GM19468 (cell line): ENCODE results near the gene GNMT.
"Not testable (repeated sequence)": the region's sequence is repeated elsewhere in the genome, so short reads cannot be mapped to it uniquely, and the experiment has no call there.

Experiments used
- ATAC-seq: cut with Tn5 transposase; IDR thresholded peaks from one replicate; pipeline ENCODE4 v1.9.1; 2021; ENCODE audit warnings: mild to moderate bottlenecking, moderate library complexity, moderate number of reproducible peaks; ENCODE audit not compliant: unreplicated experiment; ENCODE audit errors: extremely low read depth

GNMT gene

DNA sequence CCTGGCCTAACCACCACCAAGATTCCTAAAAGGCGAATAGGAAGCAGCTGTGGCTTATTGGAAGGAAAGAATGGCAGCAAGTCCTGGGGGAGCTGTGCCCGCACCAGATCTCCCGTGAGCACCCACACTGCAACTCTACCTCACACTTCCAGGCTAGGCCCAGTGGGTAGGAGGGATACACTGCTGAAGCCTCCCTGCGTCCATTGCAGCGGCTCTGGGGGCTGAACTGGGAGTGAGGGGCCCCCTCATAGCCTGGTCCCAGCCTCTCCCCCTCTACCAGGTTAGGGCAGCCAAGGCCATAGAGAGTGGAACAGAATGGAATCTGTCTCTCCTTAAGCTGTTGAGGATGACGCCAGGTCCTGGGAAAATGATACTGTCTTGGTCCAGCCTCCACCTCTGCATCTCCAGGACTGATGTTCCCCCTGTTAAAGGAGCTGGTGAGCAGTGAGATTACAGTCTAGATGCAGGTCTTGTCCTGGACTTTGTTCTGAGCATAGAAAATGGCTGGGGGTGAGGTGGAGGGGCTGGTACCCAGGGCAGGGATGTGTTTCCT, 20.0 kb upstream of the GNMT start:
- no peak for ATAC-seq

DNA sequence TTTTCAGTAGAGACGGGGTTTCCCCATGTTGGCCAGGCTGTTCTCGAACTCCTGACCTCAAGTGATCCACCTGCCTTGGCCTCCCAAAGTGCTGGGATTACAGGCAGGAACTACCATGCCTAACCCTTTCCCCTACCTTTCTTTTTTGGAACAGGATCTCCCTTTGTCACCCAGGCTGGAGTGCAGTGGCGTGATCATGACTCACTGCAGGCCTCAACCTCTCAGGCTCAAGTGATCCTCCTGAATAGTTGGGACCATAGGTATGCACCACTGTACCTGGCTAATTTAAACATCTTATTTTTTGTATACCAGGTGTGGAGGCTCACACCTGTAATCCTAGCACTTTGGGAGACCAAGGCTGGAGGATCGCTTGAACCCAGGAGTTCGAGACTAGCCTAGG, 19.2 kb upstream of the GNMT start:
- ATAC-seq = not testable (repeated sequence)

DNA sequence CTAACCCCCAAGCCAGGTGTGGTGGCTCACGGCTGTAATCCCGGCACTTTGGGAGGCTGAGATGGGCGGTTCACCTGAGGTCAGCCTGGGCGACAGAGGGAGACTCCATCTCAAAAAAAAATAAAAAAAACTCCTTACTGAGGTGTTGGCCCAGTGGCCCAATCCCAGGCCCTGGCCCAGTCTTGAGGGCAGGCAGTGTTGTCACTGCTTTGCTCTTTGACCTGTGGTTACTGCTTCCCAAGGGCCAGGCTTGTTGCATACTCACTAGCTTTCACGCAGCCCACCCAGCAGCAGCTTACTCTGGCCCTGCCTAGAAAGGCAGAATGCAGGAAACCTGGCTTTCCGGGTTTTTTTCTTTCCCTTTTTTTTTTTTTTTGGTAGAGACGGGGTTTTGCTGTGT, 18.1 kb upstream of the GNMT start:
- ATAC-seq = no peak

DNA sequence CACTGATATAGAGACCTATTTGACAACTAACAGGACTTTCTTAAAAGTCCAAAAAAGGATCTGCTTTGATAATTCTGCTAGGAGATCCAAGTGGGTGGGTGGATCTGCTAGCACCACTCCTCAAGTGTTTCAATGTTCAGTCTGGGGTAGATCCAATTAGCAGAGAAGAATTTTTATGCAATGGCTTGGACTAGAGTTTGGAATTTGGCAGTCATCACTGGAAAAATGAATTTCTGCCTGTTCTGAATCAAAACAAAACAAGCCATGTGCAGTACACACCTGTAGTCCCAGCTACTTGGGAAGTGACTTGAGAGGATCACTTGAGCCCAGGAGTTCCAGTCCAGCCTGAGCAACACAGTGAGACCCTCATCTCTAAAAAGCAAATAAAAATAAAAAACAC, 12.6 kb upstream of the GNMT start:
- ATAC-seq = no peak

DNA sequence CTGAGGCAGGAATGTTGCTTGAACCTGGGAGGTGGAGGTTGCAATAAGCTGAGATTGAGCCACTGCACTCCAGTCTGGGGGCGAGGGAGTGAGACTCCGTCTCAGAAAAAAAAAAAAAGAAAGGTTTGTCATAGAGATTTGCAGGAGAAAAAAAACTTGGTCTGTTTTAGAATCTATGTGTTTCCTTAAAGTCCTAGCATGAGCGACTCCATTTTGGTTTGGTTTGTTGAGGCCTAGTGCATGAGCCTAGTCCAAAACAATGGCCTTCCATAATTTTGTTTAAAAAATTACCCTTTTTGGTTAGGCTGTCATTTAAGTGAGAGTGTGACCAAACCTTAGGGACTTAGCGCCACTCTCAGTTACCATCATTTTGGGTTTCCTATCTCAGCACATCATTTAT, 8.2 kb upstream of the GNMT start:
- ATAC-seq = no peak

DNA sequence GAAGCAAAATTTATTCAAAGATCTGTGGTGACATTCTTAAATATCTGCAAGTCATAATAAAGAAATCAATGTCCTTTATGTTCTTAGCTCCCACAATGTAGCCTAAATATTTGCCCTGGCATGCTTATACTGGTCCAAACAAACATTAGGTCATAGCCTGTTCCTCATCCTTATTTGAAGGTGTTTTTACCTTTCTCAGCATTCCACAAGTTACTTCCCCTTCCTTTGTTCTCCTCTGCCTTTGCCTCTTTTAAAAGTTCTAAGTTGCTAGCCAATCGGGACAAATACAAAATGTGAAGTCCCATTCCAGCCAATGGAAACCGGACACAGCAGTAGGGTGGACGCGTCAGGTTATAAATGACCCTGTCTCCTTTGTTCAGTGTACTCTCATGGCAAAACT, 6.1 kb upstream of the GNMT start:
- ATAC-seq = not testable (repeated sequence)

DNA sequence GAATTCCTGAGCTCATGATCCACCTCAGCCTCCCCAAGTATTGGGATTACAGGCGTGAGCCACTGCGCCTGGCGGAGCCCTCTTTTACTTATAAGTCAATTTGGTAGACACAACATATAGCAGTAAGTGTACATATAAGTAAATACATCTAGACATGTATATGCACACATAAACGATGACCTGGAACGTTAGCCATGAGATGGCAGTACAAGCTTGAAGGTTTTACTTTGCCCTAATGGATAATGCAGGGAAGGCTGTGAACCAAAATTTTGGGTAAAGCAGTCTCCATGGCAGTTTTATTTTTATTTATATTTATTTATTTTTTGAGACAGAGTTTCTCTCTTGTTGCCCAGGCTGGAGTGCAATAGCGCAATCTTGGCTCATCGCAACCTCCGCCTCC, 2.4 kb upstream of the GNMT start:
- ATAC-seq = no peak

DNA sequence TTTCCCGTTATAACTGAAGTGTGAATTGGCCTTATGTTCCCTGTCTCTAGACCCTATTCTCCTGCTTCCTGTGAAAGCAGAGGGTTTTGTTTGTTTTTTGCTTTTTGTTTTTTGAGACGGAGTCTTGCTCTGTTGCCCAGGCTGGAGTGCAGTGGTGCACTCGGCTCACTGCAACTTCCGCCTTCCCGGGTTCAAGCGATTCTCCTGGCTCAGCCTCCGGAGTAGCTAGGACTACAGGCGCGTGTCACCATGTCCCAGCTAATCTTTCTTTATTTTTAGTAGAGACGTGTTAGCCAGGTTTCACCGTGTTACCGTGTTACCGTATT, 674 bp upstream of the GNMT start:
- ATAC-seq = no peak

DNA sequence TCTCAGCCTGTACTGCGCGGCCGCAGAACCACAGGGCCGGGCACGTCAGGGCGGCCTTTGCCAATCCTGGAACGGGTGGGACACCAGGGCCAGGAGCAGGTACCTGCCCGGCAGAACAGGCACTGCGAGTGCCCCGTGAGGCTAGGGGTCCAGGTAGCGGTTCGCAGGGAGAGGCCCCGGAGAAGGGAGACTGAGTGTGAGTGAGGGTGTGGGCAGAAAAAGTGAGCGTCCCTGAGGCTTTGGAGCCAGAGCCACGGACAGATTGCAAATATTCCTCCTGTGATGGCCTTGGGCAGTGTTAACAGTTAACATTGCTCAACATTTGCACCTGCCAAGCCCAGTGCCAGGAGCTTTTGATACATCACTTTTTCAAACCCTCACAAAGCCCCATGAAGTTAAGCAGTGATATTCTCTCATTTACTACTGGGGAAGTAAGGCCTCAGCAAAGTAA, 491 bp downstream of the GNMT start:
- no peak for ATAC-seq

DNA sequence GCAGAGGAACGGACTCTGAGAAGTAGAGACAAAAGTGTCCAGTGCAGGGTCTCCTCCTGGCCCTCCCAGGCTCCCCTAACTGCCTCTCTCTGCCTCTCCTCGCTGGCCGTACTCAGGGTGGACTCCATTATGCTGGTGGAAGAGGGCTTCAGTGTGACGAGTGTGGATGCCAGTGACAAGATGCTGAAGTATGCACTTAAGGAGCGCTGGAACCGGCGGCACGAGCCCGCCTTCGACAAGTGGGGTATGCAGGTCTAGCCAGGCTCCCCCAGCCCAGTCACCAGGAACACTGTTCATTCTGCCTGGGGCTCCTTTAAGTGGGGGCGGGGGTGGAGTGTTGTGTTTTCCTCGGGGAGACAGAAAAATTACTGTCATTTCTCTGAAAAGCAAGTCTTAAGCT, 1.5 kb downstream of the GNMT start:
- ATAC-seq = no peak

DNA sequence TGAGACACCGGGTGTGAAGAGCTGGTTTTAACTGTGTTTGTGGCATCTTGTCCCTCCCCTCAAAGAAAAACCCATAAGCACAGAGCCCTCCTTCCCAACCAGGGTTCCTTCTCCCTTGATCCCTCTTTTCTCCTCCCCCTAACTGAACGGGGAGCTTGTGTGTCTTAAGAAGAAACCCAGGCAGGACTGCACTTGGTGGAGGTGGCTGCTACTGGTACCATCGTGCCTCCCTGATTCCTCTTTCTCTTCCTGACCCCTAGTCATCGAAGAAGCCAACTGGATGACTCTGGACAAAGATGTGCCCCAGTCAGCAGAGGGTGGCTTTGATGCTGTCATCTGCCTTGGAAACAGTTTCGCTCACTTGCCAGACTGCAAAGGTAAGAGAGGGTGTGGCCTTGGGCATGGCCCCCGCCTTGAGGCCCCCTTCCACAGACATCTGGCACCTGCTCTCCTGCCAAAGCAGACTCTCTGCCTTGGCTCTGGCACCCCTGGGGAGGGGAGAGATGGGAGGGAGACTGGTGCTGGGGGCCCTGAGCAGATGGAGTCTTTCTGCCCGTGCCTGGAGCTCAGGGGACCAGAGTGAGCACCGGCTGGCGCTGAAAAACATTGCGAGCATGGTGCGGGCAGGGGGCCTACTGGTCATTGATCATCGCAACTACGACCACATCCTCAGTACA, 2.1 kb downstream of the GNMT start:
- no peak for ATAC-seq

DNA sequence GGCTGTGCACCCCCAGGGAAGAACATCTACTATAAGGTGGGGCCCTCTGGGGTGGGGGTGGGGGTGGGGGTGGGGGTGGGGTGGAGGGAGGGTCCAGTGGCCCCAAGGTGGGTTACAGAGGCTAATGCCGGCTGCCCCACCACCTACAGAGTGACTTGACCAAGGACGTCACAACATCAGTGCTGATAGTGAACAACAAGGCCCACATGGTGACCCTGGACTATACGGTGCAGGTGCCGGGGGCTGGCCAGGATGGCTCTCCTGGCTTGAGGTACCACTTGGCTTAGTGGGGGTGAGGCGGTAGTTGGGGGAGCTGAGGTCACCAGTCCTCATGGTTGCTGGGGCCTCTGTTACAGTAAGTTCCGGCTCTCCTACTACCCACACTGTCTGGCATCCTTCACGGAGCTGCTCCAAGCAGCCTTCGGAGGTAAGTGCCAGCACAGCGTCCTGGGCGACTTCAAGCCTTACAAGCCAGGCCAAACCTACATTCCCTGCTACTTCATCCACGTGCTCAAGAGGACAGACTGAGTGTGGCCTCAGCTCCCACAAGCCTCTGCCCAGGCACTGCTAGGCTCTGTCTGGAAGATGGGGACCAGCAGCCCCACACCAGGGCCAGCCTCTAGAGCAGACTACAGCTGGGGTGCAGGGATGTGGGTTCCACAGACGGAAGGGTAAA, 2.8 kb downstream of the GNMT start:
- no peak for ATAC-seq

DNA sequence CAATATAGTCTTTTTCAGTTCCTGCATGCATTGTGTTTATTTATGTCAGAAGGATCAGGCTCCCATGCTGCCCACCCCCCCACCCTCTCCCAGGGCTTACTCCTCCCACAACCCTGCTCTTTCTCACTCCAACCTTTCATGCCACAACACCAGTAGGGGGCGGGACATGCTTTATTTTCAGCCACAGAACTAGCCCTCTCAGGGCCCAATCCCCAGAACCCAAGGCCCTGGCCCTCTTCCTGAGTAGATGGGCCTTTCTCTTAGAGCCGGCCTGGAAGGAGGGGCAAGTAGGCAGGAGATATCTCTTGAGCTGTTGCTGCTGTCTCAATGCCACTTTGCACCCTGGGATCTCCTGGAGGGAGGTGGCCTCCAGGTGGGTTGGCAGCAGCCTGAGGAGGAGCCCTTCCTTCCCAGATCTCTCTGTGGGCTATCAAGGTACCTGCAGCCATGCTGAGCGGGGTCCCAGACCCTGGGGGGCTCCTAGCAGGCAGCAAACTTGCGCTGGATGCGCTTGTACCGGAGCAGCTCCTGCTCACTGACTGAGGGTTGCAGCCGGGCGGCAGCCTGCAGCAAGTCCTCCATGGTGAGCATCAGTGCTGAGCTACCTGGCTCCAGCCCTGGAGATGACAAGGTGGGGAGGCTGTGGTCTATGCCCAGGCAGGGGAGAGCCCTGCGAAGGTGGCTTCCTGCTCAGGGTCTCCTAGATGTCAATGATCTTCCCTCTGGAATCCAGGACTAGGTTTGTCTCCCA, 3.5 kb downstream of the GNMT start:
- no peak for ATAC-seq

DNA sequence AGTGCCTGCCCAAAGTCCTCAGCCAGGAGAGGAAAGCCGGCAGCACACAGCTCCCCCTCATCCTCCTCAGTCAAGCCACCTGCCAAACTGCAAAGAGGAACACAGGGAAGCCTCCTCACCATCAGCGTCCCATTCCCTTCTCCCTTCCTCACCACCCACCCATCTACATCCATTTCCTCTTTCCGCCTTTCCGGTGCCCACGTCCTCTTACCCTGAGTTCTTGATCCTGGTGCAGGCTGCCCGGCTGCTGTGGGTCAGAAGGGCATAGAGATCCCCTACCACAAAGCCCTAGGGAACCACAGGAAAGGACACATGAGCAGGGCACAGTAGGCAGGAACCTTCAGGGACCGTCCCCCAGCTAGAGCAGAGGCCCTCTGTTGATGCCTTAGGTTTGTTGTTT, 6.0 kb downstream of the GNMT start:
- ATAC-seq = no peak

DNA sequence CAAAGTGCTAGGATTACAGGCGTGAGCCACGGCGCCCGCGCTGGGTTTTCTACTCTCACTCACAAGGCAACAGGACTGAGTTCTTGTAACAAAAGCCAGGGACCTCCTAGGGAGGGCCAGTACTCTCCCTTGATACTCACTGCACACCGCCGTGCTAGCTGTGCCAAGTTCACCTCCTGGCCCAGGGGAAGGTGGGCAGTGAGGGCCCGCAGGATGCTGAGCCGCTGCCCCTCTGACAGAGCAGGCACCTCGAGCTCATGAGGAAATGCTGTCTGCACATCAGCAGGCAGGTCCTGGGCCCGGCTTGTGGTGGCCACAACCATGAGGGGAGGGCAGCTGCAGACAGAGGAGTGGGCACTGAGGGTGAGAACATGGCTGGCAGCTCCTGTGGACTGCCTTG, 6.7 kb downstream of the GNMT start:
- ATAC-seq = no peak

DNA sequence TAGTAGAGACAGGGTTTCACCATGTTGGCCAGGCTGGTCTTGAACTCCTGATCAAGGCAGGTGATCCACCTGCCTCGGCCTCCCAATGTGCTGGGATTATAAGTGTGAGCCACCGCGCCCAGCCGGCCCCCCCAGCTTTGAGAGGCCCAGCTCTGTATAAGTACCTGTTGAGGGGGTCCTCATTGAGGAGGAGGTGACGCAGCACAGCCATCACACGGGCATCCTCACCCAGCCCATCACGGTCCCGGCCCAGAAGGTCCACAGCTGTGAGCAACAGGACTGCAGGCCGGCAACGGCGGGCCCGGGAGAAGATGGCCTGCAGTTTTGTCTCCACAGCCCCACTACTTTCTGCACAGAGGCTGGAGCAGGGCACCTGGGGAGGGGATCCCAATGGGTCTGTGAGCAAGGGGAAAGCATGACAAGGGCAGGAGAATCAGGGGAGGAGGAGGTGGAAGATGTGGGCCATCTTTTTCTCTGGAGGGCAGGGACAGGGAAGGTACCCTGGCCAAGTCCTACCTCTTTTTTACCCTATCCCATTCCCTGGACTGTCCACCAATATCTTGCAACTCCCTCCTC, 7.7 kb downstream of the GNMT start:
- ATAC-seq = no peak

DNA sequence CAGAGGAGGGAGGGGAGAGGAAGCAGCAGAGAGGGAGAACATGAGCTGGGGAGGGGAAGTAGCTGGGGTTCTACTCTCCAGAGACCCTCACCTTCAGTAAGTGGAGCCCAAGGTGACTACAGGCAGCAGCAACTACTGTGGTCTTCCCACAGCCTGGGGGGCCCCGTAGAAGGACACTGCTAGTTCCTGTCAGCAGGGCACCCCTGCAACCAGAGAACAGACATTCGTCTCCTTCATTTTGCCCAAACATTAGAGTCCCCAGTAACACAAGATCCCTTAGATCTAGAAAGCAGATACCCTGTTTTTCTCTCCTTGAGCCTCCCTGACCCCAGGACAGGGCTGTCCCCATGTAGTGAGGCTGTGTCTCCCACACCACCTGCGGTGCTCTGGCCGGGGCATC, 8.2 kb downstream of the GNMT start:
- ATAC-seq = no peak

DNA sequence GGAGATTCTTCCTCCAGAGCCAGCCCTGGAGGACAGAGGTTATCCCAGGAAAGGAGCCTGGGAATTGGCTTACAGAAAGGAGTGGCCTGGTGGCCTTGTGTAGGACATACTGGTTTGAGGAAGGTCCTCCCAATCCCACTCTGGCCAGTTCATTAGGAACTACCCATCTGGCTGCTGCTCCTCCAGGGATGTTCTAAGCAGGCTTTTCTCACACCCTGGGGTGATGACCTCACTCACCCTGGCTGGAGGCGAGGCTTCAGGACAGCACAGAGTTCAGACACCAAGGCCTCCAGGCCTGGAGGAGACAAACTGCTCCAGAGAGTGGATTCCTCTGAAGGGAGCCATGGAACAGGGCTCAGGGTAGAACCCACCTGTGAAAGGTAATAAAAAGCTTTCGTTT, 8.9 kb downstream of the GNMT start:
- ATAC-seq = no peak

DNA sequence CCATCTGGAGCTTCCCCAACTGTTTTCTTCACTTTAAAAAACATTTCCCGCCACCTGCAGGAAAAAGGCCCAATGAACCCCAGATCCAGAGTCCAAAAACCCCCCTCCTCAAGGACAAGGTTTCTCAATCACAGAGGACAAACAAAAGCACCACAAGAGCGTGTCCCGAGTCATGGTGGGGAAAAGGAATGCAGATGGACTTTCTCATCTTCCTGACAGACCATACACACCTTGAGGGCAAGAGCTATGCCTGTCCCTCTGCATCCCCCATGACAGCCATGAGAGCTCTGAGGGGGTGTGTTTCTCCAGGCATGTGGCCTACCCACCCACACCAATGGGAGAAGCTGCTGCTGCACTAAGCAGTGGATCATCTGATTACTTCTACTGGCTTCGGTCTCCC, 9.4 kb downstream of the GNMT start:
- no peak for ATAC-seq

DNA sequence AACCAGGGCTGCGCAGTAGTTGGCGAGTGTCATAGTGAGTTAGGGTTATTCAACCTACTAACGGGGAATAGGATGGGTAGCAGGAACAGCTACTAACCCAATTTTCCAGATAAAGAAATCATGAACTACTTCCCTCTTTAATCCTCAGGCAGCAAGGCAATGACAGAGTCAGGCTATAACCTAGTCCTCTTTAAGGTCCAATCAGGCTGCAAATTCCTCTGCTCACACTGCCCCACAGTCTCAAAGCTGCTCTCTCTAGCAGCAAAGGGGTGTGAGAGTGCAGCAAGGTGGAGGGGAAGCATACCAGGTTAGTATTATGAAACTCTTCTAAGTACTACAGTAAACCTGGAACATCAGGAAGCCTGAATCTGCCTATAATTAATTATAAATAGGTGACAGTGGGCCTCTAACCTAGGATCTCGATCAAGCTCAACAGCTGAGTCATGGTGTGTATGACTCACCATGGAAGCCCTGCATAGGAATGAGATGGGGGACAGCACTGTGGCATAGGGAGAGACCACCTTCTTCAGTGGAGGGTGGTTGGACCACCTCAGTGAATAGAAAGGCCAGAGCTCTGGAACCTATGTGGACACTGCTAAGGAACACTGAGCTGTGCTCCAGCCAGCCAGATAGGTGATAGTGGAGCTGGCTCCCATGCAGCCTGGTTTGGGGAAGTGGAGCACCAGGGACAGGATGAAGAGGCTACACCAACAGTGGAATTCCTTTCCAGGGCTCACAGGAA, 10.5 kb downstream of the GNMT start:
- no peak for ATAC-seq
